GM19463 (cell line): ENCODE data around the gene DNM1.
"Not testable (repeated sequence)": the region's sequence is repeated elsewhere in the genome, so short reads cannot be mapped to it uniquely, and the experiment has no call there.

Source experiments
- ATAC-seq: cut with Tn5 transposase; IDR thresholded peaks from one replicate; pipeline ENCODE4 v1.9.1; 2021; ENCODE audit warnings: mild to moderate bottlenecking, moderate library complexity; ENCODE audit not compliant: unreplicated experiment

Gene DNM1

GRCh38 chr9:128222880-128223670, 19.9 kb downstream of the DNM1 start:
- ATAC-seq: no peak

DNA sequence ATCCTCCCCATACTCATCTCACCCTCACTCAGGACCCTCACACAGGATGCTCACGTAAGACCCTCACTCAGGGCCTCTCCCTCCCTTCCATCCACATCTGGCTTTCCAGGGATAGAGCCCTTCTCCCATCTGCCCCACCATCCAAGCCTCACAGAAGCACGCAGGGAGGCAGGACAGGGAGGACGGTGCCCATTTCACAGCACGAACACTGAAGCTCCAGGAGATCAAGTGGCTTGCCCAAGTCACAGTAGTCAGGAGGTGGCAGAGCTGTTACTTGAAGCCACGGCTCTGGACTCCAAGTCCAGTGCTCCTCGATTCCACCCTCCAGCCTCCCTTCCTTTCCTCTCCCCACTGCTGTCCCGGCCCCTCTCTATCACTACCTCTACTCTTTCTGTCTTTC, 21.7 kb downstream of the DNM1 start:
- ATAC-seq: no peak

- ATAC-seq: no peak
Observed at GRCh38 chr9:128225770-128226411, 22.7 kb downstream of the DNM1 start.

- ATAC-seq: no peak
Observed at GRCh38 chr9:128226412-128226801, 23.2 kb downstream of the DNM1 start.

DNA sequence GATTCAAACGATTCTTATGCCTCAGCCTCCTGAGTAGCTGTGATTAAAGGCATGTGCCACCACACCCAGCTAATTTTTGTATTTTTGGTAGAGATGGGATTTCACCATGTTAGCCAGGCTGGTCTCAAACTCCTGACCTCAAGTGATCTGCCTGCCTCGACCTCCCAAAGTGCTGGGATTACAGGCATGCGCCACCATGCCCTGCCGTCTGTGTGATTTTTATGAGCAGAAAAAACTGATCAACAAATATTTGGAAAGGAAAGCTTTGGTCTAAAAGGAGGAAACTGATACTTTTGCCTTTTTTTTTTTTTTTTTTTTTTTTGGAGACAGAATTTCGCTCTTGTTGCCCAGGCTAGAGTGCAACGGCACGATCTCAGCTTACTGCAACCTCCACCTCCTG, 27.7 kb downstream of the DNM1 start:
- ATAC-seq: not testable (repeated sequence)

- no peak for ATAC-seq
Observed at GRCh38 chr9:128231638-128232527, 28.7 kb downstream of the DNM1 start.

DNA sequence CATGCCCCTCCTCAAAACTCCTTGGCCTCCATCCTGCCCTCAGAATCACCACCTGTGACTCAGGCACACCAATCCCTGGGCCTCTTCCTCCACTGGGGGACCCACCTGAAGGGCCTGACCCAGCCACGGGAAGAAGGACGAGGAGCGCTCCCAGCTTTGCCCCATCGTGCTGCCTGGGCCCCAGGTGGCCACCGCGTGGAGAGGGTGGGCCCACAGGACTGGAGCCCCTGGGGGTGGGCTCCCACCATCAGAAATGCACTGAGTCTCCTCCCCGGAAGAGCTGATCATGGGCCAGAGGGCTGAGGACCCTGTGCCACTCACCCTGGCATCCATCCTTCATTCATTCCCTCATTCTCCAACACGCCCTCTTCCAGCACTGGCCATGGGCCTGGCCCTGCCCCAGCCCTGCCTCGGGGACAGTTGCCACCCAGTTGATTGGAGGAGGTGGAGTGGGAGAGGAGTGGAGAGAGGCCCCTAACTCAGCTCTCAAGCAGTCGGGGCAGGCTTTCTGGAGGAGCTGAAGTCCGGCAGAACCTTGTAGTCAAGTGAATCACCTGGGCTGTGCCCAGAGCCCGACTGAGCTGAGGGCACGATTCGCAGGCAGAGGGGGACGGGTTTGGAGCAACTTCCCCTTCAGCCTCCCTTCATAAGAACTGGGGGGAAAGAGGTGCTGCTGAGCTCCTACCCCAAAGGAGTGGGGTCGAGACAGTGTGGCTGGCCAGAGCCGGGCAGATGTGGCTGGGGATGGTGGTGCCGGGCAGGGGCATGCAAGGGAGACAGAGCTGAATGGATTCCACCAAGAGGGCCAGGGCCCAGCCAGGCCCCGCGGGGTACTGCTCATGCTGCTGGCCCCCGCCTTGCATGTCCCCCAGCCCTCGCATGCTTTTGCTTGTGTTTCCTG, 29.6 kb downstream of the DNM1 start:
- no peak for ATAC-seq

- ATAC-seq: no peak
Observed at GRCh38 chr9:128233817-128234406, 30.7 kb downstream of the DNM1 start.

- ATAC-seq: no peak
Observed at GRCh38 chr9:128242124-128242523, 38.9 kb downstream of the DNM1 start.

DNA sequence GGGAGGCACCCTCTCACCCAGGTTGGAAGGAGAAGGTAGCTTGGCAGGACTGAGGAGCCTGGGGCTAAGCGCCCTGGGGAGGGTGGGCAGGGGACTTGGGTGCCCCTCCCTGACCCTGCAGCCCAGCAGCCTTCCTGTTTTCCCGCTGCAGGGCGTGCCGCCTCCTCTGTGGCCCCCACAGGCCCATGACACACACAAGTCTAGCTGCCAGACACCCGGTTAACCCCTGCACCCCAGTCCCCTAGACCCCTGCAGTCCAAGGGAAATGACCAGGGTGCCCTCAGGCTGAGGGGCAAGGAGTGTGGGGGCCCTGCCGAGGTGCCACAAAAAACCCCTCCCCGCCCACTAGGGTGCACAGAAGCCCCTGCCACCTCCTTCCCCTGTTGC, 39.6 kb downstream of the DNM1 start:
- no peak for ATAC-seq

DNA sequence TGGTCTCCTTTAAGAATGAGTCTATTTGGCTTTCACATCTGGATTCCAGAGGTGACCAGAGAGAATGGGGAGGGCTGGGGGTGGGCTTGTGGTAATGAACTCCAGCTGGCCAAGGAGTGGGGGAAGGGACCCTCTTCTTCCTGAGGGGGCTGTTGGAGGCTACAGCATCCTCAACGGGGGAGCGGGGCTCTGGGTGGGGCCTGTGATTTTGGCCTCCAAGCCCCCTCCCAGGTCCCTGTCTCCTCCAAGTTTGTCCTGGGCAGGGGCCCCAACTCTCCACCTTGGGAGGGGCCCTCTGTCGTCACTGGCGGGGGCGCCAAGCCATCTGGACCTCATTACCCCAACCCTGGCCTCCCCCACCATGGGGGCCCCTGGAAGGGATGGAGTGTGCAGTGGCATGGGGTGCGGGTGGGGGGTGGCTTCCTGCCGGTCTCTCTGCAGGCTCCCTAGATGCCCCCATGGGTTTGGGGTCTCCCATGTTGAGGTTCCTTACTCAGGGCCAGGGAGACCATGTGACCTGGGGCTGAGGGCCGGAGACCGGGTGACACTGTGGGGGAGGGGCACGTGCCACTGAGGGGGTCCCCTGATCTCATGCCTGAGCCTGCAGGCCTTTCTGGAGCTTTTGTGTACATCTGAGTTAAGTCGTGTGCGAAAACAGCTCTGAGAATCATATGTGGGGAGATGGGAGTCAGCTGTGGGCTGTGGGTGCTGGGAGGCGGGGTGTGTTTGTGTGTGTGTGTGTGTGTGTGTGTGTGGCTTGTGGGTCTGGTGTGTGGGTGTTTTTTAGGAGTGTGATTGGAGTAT, 40.2 kb downstream of the DNM1 start:
- no peak for ATAC-seq

GRCh38 chr9:128244091-128244836, 41.1 kb downstream of the DNM1 start:
- ATAC-seq: no peak

DNA sequence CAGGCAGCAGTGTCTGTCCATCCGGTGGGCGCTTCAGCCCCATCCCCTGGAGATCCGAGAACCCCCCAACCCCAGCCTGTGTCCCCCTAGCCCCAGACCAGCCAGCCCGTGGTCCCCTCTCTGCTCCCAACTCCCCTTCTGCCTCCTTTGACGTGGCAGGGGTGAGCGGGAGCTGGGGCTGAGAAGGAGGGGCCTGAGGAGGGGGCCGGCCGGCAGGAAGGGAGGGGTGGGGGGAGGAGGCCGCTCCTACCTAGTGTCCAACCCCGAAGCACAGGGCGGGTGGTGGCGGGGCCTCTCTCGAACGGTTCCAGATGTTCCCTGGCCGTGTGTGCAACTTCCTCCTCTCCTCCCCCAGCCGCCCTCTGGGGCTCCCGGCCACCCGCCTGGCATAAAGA, 41.7 kb downstream of the DNM1 start:
- no peak for ATAC-seq

GRCh38 chr9:128245421-128246151, 42.4 kb downstream of the DNM1 start:
- no peak for ATAC-seq

- ATAC-seq: no peak
Observed at GRCh38 chr9:128246471-128246870, 43.3 kb downstream of the DNM1 start.

- ATAC-seq: no peak
Observed at GRCh38 chr9:128247226-128247803, 44.1 kb downstream of the DNM1 start.

- no peak for ATAC-seq
Observed at GRCh38 chr9:128249558-128249907, 46.4 kb downstream of the DNM1 start.
